ENCODE data around the gene ATAD1.

GRCh38 chr10:87744606-87745005 lies 73.4 kb downstream of the ATAD1 start:
- no peak for TF ChIP-seq CTCF (IDR thresholded peaks at IDR 0.05)
- TF ChIP-seq EZH2 (IDR thresholded peaks at IDR 0.05) = no peak
